HG03196 (cell line): ENCODE results near the gene FGR.

ENCODE experiments used
- ATAC-seq: cut with Tn5 transposase; IDR thresholded peaks from one replicate; pipeline ENCODE4 v1.9.1; 2021; ENCODE audit not compliant: unreplicated experiment

Gene FGR

DNA sequence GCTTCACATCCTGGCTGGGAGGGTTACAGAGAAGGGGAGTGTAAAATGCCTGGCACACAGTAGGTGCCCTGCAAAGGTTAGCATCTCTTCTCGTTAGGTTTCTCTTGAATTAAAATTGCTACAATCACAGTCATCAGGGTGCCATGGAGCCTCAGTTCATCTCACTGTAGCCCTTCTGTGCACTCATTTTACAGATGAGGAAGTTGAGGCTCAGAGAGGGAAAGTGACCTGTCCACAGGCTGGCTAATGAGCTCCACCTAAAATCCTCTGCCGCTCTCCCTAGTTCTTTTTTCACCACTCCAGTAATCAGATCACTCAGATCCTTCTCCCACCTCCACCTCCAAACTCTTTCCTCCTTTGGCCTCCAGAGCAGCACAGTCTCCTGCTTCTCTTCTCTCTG lies 17.6 kb downstream of the FGR start:
- no peak for ATAC-seq

DNA sequence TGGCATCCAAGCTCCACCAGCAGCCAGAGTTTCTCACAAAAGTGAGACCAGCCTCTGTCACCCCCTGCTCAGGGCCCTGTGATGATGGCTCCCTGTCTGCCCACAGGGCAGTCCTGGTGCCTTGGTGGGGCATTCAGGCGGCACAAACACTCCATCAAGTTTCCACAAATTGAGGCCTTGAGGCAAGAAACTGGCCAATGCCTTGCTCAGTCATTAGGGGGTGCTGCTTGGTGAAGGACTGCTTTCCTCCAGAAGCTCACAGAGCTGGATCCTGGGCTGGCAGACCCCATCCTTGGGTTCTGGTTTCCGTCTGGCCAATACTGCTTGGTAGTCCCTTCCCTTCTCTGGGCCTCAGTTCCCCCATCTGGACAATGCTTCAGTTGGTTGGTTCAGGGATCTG lies 18.5 kb downstream of the FGR start:
- ATAC-seq: no peak

DNA sequence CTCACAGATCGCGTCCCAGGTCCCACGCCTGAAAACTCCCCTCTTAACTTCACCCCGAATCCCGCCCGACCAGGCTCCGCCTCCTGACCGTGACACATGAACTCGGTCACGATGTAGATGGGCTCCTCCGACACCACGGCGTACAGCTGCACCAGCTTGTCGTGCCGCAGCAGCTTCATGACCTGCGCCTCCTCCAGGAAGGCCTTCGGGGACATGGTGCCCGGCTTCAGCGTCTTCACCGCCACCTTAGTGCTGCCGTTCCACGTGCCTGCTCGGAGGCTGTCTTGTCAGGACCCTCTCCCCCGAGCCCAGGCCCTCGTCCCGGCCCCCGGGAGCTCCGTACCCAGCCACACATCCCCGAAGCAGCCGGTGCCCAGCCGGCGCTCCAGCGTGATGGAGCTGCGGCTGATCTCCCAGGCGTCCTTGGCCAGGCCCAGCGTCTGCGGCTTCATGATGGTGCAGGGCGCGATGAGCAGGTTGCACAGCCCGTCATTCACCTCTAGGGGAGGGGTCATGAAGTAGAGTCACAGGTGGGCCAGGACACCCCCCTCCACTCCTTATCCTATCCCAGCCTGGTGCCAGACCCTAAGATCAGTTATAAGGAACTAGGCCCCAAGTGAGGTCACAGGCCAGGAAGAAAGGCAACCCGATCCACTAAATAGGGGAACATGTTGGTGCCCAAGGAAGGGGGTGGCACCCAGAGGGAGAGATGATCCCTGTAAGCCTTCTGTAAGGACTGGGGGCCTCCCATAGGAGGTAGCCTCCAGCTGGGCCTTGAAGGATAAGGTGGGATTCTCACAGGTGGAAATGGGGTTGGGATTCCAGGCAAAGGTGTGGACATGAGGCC lies 19.4 kb downstream of the FGR start:
- no peak for ATAC-seq

DNA sequence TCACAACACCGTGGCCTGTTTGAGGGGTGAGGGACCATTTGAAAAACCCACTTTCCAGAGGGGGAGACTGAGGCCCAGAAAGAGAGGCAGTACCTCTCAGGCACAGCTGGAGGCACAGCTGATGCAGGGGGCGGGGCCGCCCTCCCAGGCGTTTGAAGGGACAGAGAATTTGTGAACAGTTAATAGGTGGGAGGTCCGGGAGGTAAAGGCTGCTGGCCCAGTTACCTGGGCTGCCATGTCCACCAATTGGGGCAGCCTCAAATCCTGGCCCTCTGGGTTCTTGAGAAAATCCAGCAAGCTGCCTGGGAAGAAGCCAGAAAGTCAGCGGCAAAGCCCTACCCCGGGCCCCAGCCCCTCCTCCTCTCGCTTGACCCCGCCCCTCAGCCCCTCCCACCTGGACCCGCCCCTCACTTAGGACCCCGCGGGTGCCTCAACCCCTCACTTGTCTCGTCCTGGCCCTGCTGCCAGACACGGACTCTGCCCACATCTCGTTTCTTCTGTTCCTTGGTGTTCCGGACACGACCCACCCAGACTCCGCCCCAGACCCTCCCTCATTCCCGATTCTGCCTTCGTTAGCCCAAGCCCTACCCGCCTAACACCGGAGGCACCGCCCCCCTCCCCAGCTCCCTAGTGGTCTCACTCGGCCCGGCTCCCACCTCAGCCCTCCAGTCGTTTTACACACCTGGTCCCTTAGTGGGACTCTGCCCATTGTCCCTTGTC lies 20.2 kb downstream of the FGR start:
- ATAC-seq: no peak

DNA sequence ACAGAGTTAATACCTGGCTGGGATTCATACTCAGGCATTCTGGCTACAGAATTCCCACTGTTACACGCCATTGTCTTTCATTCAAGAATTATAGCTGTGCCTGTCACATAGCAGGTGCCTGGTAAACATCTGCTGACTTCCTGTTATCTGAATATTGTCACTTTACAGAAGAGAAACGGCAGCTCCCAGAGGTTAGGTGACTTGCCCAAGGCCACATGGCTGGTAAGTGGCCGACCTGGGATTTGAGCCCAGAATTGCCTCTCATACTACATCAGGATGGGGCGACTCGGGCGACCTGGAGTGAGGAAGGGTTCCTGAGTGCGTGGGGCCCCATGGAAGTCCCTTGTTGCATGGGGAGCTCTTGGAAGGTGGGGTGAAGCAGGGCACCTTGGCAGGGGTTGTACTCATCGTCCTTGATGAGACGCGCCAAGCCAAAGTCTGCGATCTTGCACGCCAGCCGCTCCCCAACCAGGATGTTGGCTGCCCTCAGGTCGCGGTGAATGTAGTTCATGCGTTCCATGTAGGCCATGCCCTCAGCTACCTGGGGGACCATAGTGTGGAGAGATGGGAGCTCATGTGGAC lies 20.9 kb downstream of the FGR start:
- no peak for ATAC-seq

DNA sequence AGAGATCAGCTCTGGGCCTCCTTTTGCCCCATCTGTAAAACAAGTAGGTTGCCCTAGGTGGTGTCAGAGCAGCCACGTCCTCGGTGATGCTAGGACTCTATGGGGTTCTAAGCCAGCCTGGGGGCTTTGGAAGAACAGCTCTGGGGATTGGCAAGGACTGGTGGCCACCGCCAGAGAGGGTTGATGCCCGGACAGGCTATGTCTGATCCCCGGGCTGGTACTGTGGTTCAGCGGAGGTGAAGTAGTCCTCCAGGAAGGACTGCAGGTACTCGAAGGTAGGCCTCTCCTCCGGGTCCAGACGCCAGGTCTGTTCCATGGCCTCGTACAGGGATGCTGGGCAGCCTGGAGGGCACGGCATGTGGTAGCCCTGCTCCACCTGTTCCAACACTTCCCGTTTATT lies 22.3 kb downstream of the FGR start:
- no peak for ATAC-seq

DNA sequence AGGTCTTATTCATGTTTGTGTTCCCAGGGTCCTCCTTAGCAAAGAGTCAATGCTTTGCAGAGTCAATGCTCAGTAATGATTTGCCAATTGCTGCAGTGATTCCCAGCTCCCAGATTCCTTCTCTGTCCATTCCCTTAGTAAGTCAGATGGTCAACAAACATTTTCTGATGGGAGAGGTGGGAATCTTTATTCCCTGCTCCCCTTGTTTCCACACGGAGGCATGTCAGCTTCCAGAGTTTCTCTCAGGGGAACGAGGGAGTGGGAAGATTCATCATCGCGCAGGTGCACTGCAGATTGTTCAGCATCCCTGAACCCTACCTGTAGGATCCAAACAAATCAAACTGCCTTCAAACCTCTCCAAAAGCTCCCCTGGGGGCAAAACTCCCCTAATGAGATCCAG lies 23.5 kb downstream of the FGR start:
- no peak for ATAC-seq

DNA sequence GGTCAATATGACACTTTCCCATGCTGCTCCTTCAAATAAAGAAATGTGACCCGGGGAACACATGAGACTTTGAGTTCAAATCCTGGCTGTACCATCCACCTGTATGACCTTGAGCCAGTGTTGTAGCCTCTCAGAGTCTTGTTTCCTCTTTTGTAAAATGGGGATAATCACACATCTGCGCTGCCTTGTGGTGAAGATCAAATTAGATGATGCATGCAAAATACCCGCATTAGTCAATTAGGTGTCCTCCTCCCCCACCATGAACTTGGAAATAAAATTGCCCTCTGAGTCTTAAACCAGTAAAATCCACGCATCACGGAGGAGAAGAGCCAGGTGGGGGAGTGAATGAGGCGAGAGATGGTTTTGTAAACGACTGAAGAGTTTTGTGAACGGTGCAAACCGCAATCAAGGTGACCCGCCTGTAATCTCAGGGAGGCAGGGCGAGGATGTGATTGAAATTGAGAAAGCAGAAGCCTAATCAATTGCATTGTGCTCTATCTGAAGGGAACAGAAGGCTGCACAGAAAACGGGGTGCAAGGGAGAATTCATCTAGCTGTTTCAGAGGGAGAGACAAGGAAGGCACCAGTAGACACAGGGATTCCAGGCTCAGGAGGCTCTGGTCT lies 25.3 kb downstream of the FGR start:
- no peak for ATAC-seq

DNA sequence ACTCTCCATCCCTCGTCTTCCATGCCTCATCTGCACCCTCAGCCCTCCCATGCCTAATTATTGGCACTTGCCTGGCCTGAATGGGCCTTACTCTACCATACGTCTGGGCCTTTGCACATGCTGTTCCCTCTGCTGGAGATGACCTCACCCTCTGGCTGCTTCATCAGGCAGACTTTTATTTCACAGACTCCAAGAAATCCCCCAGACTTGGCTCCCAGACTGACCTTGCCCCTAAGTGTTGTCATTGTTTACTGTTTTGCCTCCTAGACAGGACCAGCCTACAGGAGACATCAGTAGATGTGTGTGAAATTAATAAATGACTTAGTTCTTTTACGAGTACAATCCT lies 25.8 kb downstream of the FGR start:
- no peak for ATAC-seq

DNA sequence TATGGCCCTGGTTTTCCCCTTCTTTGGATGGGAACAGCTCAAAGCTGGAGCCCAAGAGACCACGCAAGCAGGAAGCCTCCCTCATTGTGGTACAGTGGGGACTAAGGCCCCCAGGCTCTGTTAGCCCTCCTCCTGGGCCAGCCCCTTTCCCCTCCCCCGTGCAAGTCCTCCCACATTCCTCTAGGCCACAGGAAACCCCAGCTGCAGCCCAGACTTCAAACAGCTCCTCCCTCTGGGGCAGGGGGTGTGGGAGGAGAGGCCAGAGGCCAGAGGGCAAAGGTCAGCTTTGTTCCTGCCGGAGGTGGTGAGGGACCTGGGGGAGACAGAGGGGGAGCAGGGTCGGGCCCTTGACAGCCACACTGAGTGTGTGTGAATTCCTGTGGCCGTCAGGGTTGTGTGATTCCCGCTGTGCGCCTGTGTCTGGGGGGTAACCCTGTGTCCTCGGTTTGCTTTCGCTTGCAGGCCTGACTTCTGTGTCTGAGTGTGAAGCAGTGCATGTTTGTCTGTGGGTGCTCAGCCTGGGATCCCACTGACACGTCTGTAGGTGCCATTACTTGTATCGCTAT lies 27.7 kb downstream of the FGR start:
- no peak for ATAC-seq

DNA sequence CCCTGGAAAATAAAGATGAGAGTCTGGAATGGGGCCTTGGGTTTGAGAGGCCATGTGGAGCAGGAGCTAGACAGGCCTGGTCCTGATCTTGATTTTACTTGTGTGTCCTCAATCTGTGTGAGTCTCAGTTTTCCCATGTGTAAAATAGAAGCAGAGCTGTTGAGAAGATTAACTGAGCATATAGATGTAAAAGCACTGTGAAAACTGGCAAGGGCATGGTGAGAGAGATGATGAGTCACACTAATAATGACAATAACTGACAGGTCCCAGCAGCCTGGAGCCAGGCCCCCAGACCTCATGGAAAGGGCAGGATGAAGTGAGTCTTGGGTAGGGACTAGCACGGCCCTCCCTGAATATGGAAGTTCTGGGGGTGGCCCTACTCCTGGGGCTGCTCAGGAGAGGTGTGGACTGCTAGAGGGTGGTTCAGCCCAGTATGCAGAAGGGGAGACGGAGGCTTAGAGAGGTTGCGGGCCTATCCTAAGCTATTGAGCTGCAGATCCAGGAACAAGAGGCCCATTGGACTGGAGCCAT lies 28.2 kb downstream of the FGR start:
- no peak for ATAC-seq

DNA sequence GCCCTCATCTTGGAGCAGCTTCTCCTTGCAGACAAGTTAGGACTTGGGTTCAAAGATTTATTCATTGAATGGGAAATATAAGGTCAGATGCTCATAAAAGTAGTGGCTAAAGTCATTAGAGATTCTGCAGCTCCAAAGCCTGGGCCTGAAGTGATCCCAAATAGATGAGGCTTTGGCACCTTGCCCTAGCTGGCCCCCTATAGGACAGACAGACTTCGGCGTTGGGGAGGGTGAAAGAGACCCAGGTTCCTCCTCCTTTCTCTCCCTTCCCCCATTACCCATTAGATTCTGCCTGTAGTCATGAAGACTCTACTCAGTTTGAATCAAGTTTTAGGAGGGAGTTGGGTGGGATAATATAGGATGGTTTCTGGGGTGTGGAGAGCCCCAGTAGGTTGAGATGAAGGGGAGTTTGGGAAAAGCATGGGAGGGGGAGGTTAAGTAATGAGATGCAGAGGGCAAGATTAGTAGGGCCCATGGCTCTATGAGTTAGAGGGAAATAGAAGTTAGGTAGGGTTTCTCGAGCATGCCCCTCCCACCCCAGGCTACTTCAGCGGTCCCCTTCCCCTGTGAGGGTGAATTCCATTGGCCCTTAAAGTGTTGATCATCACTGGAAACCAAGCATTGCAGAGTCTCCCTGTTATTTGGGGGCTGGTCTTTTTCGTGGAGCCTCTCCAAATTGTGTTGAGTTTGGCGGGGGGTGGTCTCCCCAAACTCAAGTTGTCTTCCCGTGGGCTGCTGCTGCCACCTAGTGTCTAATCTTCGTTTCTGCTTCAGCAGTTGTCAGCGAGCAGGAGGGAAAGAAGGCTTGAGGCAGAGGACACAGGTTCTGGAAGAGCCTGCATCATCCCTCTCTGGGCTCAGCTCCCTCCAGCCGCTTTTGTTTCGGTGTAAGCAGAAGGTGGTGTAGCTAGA lies 28.9 kb downstream of the FGR start:
- ATAC-seq: no peak

DNA sequence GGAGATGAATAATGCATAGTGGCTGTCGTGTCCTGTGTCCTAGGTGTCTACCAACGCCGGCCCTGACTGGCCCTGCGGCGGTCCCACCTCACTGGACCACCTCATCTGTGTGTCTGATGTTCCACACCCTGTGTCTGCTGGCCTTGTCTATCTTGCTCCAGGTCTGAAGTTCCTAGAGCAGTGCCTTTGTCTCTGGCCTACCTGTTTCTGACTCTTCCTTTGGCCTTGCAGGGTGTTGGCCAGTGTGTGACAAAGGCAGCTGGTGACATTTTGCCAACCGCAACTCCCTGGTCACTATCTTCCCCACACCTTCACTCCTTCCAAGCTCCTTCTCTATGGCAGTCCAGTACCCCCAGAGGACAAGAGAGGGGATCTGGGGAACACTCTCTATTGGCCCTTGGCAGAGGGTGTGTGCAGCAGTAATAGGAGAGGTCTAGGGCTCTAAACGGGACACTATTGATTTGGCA lies 29.7 kb downstream of the FGR start:
- no peak for ATAC-seq

DNA sequence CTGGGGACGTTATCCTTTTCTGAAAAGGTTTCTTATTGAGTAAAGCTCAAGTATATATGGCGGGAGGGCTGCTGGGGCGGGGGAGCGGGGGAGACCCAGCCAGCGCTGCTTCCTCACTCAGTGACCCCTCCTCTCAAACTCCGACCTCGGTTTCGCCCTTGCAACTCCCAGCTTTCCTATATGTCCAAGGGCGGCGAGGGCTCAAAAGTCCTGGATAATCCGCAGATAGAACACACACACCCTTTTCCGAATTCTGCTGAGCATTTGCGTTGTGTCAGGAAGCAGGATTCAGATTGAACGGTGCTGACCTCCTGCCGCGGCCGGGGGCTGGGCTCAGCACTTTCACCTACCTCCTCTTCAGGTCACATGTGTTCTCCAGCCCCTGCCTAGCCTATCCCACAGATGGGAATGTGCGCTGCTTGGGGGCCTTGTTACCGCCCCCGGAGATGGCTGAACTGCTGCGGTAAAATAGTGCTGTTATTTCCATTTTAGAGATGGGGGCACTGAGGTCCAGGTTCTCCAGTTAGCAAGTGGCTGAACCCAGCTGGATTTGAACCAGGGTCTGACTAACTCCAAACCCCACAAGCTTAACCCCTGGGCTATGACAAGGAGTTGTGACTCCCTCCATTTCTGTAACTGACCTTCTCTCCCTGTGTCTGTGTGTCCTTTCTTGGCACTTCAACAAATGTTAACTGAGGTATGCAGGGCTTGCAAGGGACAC lies 30.2 kb downstream of the FGR start:
- ATAC-seq: no peak

DNA sequence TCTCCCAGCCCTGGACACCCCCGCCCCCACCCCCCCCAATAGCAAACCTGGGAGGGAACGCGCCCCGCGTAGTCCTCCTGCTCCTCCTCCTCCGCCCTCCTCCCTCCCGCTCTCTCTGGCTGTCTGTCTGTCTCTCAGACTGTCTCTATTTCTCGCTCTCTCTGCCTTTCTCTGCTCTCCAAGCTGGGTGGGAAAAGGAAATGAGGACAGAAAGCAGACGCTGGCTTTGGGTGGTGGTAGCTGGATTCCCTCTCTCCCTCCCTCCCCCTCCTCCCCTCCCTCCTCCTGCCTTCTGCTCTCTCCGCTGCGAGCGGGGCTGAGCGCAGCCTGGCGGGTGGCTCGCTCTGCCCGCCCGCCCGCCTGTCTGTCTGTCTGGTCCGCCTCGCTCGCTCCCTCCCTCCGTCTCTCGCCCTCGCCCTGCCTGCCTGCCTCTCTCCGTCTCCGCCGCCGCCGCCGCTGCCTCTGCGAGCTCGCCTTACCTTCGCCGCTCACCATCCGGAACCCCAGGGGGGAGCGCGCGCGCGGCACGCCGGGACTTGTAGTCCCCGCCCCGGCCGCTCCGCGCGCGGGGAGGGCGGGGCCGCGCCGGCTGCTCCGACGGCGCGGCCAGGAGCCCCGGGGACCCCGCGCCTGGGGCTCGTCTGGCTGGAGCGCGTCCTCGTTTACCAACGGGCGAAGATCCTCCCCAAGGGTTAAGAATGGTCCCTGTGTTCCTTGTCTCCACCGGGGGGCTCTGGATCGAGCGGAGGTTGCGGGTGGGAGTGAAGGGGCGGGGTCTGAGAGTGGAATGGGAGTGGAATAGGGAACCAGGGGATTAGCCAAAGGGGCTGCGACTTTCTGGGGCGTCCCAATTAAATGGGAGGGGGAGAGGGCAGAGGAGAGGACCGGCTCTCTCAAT lies 31.1 kb downstream of the FGR start, which contains the start of gene AHDC1:
AHDC1 (minus strand) TSS at position 464 of the 898 bp plus-strand sequence. CDS start 52,029 bp downstream, outside the sequence.
- peak; percentile 44 for ATAC-seq

DNA sequence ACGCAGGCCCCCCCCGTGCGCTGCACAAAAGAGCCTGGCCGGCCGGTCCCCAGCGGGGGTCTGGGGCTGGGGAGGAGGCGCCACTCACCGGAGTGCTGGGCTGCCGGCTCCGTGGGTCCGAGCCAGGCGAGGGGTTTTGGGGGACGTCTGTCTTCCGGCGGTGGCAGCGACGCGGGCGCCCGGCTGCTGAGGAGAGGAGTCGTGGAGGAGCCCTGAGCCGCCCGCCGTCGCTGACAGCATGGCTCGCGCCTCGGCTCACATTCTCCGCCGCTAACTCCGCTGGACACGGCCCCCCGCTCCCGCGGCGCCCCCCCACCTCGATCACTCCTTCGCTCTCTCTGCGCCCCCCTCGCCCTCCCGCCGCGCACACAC lies 31.7 kb downstream of the FGR start:
- ATAC-seq: no peak

DNA sequence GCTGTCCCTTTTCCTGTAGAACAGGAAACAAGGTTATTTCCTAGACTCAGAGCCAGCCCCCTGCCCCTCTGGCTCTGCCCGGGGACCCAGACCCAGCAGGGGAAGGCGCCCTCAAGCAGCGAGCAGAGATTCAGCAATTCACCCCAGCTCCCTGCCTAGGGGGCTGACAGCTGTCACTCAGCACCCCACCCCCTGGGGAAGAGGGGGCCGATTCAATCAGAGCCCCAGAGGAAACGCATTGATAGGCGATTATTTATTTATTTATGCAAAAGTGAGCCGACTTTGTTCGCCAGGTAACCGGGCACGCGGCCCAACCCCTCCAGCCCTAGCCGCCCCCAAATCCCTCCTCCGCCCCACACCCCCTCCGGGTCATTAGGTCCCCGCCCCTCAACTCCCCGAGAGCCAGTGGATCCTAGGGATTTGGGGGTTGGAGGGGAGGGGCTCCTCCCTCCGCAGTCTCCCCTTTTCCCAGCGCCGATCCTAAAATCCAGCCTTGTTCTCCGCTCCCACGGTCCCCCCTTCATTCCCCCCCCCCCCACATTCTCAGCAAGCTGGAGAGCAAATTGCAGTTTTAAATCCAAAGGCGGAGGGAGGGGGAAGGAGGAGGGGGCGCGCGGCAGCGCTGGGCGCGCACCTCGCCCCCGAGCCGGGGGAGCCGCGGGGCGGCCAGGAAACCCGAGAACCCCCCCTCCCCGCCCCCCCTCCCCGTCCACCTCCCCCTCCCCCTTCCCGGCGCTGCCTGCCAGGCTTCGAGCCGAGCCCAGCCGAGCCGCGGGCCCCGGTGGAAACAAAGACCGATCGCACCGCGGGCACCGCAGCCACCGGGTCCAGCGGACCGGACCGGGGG lies 32.3 kb downstream of the FGR start:
- ATAC-seq: no peak
